HepG2 (cell line): ENCODE data around the gene PLIN3. TPM values are rescaled to one million over a fixed set of nuclear protein-coding genes. Genes with fewer than 3 reads are reported as not detected.

Experiments used
- ATF6 ChIP-seq: sonication (generic); formaldehyde crosslinking; conservative IDR thresholded peaks from 2 replicates; pipeline ENCODE4 v1.4.0; 2020; ENCODE audit warnings: missing genetic modification reagents
- CTCF ChIP-seq: sonication (generic); formaldehyde crosslinking; IDR thresholded peaks from 2 replicates; pipeline ENCODE4 v1.5.0; 2020; ENCODE audit warnings: mild to moderate bottlenecking, missing genetic modification reagents, moderate library complexity
- HIVEP1 ChIP-seq: sonication (generic); formaldehyde crosslinking; IDR thresholded peaks from 2 replicates; pipeline ENCODE4 v1.4.0; 2020; ENCODE audit warnings: mild to moderate bottlenecking, missing genetic modification reagents
- KLF13 ChIP-seq: sonication (generic); formaldehyde crosslinking; IDR thresholded peaks from 2 replicates; pipeline ENCODE4 v1.4.0; 2020; ENCODE audit warnings: mild to moderate bottlenecking, missing genetic modification reagents
- LCORL ChIP-seq, 2 experiments: fragments of 450-650 bp in 1 of 2; sonication (generic) in 1 of 2; formaldehyde crosslinking in 1 of 2; IDR thresholded peaks; 2 replicates each; pipeline versions ENCODE4 v1.5.0 to v1.6.1; 2017 to 2020; ENCODE audit warnings: antibody characterized with exemption in 1 of 2, missing genetic modification reagents in 1 of 2
- NFIB ChIP-seq: sonication (generic); formaldehyde crosslinking; IDR thresholded peaks from 2 replicates; pipeline ENCODE4 v1.9.0; 2021; ENCODE audit warnings: missing genetic modification reagents, mild to moderate bottlenecking, borderline replicate concordance
- SP2 ChIP-seq: sonication (generic); formaldehyde crosslinking; IDR thresholded peaks from 2 replicates; pipeline ENCODE4 v1.5.1; 2020; ENCODE audit warnings: mild to moderate bottlenecking, missing genetic modification reagents
- TBX2 ChIP-seq: sonication (generic); formaldehyde crosslinking; IDR thresholded peaks from 2 replicates; pipeline ENCODE4 v1.5.0; 2020; ENCODE audit warnings: missing genetic modification reagents, mild to moderate bottlenecking, borderline replicate concordance
- ZFP82 ChIP-seq: sonication (generic); formaldehyde crosslinking; IDR thresholded peaks from 2 replicates; pipeline ENCODE4 v1.5.1; 2020; ENCODE audit warnings: mild to moderate bottlenecking, missing genetic modification reagents, borderline replicate concordance
- ZHX1 ChIP-seq: sonication (generic); formaldehyde crosslinking; IDR thresholded peaks from 2 replicates; pipeline ENCODE4 v1.8.1; 2022; ENCODE audit warnings: low read depth, mild to moderate bottlenecking, missing genetic modification reagents
- ZKSCAN8 ChIP-seq: IDR thresholded peaks from 2 replicates; pipeline ENCODE4 v1.6.1; 2016; ENCODE audit warnings: borderline replicate concordance, missing genetic modification reagents, missing compliant biosample characterization
- ZMYM2 ChIP-seq: sonication (generic); formaldehyde crosslinking; IDR thresholded peaks from 2 replicates; pipeline ENCODE4 v1.8.0; 2022; ENCODE audit warnings: mild to moderate bottlenecking, missing genetic modification reagents
- ZNF24 ChIP-seq: fragments of 450-650 bp; IDR thresholded peaks from 2 replicates; pipeline ENCODE4 v1.6.1; 2017; ENCODE audit warnings: antibody characterized with exemption, mild to moderate bottlenecking
- ZNF510 ChIP-seq: sonication (generic); formaldehyde crosslinking; IDR thresholded peaks from 2 replicates; pipeline ENCODE4 v1.4.0; 2020; ENCODE audit warnings: low read depth, mild to moderate bottlenecking, missing genetic modification reagents
- ZNF556 ChIP-seq: sonication (generic); formaldehyde crosslinking; IDR thresholded peaks from 2 replicates; pipeline ENCODE4 v1.4.0; 2020; ENCODE audit warnings: mild to moderate bottlenecking, missing genetic modification reagents, borderline replicate concordance
- ZXDC ChIP-seq: sonication (generic); formaldehyde crosslinking; IDR thresholded peaks from 2 replicates; pipeline ENCODE4 v1.5.0; 2020; ENCODE audit warnings: mild to moderate bottlenecking, missing genetic modification reagents
- polyA plus RNA-seq, 8 experiments: library from polyadenylated mRNA; depleted of rRNA in 3 of 8; stranded (reverse) in 7 of 8; unstranded in 1 of 8; fragments of >200 nt; fragmentation: Illumina TruSeq in 4 of 8; extraction: Trizol in 4 of 8; gene quantifications; 2 replicates each; pipeline versions ENCODE4 v1.2.1 to v1.2.3, GENCODE V29; 2011 to 2016; ENCODE audit warnings: low read depth in 4 of 8, missing spikeins in 1 of 8, mixed read lengths in 1 of 8; ENCODE audit not compliant: insufficient read depth in 1 of 8
- total RNA-seq, 5 experiments: library from RNA; depleted of rRNA; stranded (reverse); fragments of >200 nt; fragmentation: Illumina TruSeq; extraction: Trizol; gene quantifications; 2 replicates each; pipeline ENCODE4 v1.2.3, GENCODE V29; 2016; ENCODE audit warnings: low read depth in 1 of 5

Gene PLIN3
- total and polyA plus RNA-seq, 2 of the 13 experiments (the other 11 are each of a cell fraction or from before 2014, with no cell fraction given) = 49.3 to 57.9 TPM

- TF ChIP-seq ZHX1 (CRISPR knock-in tag) (peak; percentile 63; the same call in 1 of the 2 replicates), ATF6 (CRISPR knock-in tag) (no peak), CTCF (no peak), SP2 (CRISPR knock-in tag) (peak; percentile 49), TBX2 (CRISPR knock-in tag) (peak; percentile 53; the same call in 1 of the 2 replicates), ZKSCAN8 (CRISPR knock-in tag) (peak; percentile 72), ZXDC (CRISPR knock-in tag) (0 out of 2 replicates have a peak, but pooled peaks have one; percentile 37), ZNF556 (CRISPR knock-in tag) (peak; percentile 56; the same call in 1 of the 2 replicates), LCORL (IDR thresholded peaks at IDR 0.05) (0 out of 2 replicates have a peak, but pooled peaks have one; percentile 39), LCORL (CRISPR knock-in tag; IDR thresholded peaks at IDR 0.05) (peak; percentile 84), ZMYM2 (peak; percentile 100), KLF13 (no peak), NFIB (CRISPR knock-in tag) (no peak), HIVEP1 (no peak; the same call in 1 of the 2 replicates), ZNF24 (peak; percentile 84), ZFP82 (CRISPR knock-in tag) (0 out of 2 replicates have a peak, but pooled peaks have one; percentile 58), ZNF510 (CRISPR knock-in tag) (no peak)
Measured at GRCh38 chr19:4870025-4870700, 2.7 kb upstream of the PLIN3 start (continued).
